ENCODE results near the gene DGKB. TPM values are rescaled to one million over a fixed set of nuclear protein-coding genes. Genes with fewer than 3 reads are reported as not detected.

Gene DGKB
- total and polyA plus RNA-seq, 8 donors = 0.16 to 1.3 (median 0.40) TPM

- peaks cover 0 to 5% (median 0%) of the 10 kb centered on the region in 4 donors for H3K27me3 ChIP-seq
- H3K27ac ChIP-seq = no peak overlapping the region
- intact Hi-C loops (cut with DNase I) = no loop called here
- no peak overlapping the region for H3K4me3 ChIP-seq
- FAIRE-seq = no peak
- DNase-seq = no peak
- H3K36me3 ChIP-seq = no peaks in the 10 kb centered on the region
- ATAC-seq = no peak
- H3K4me1 ChIP-seq = peaks cover 0 to 3% (median 0%) of the 10 kb centered on the region in 3 donors
- WGBS, 2 donors = 76 to 80% methylated on average over 2 of the region's 2 CpGs
- TF ChIP-seq, protein P1, sequence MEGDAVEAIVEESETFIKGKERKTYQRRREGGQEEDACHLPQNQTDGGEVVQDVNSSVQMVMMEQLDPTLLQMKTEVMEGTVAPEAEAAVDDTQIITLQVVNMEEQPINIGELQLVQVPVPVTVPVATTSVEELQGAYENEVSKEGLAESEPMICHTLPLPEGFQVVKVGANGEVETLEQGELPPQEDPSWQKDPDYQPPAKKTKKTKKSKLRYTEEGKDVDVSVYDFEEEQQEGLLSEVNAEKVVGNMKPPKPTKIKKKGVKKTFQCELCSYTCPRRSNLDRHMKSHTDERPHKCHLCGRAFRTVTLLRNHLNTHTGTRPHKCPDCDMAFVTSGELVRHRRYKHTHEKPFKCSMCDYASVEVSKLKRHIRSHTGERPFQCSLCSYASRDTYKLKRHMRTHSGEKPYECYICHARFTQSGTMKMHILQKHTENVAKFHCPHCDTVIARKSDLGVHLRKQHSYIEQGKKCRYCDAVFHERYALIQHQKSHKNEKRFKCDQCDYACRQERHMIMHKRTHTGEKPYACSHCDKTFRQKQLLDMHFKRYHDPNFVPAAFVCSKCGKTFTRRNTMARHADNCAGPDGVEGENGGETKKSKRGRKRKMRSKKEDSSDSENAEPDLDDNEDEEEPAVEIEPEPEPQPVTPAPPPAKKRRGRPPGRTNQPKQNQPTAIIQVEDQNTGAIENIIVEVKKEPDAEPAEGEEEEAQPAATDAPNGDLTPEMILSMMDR (IDR thresholded peaks at IDR 0.05) = no peak
- no peaks in the 10 kb centered on the region for H3K9me3 ChIP-seq
Measured at GRCh38 chr7:14630048-14630447, 272.5 kb downstream of the DGKB start.

- H3K4me1 ChIP-seq = peaks cover 0 to 3% (median 0%) of the 10 kb centered on the region in 3 donors
- H3K36me3 ChIP-seq = no peaks in the 10 kb centered on the region
- 89 to 97% methylated on average over 1 of the region's 1 CpG for WGBS, 2 donors
- DNase-seq (no peak), FAIRE-seq (no peak), ATAC-seq (no peak)
- H3K27me3 ChIP-seq = peaks cover 0 to 5% (median 0%) of the 10 kb centered on the region in 4 donors
- no peak overlapping the region for H3K27ac ChIP-seq
- H3K4me3 ChIP-seq = no peak overlapping the region
- TF ChIP-seq, protein P1 (IDR thresholded peaks at IDR 0.05) = no peak
- no peaks in the 10 kb centered on the region for H3K9me3 ChIP-seq
- intact Hi-C loops (cut with DNase I) = no loop called here
Measured at GRCh38 chr7:14628516-14628915, 274.0 kb downstream of the DGKB start.

GRCh38 chr7:14626076-14626475 lies 276.5 kb downstream of the DGKB start:
- ATAC-seq = peak in 1 of 4 donors; percentile 50
- peaks cover 0 to 5% (median 0%) of the 10 kb centered on the region in 4 donors for H3K27me3 ChIP-seq
- no peak for FAIRE-seq
- no peaks in the 10 kb centered on the region for H3K9me3 ChIP-seq
- TF ChIP-seq, protein P1 (IDR thresholded peaks at IDR 0.05) = no peak
- intact Hi-C loops (cut with DNase I) = no loop called here
- peaks cover 0 to 3% (median 0%) of the 10 kb centered on the region in 3 donors for H3K4me1 ChIP-seq
- peak in 1 of 6 donors; percentile 11 for DNase-seq
- 34 to 48% methylated on average over 4 of the region's 4 CpGs for WGBS, 2 donors
- H3K4me3 ChIP-seq = no peak overlapping the region
- H3K36me3 ChIP-seq = no peaks in the 10 kb centered on the region
- no peak overlapping the region for H3K27ac ChIP-seq

DNA sequence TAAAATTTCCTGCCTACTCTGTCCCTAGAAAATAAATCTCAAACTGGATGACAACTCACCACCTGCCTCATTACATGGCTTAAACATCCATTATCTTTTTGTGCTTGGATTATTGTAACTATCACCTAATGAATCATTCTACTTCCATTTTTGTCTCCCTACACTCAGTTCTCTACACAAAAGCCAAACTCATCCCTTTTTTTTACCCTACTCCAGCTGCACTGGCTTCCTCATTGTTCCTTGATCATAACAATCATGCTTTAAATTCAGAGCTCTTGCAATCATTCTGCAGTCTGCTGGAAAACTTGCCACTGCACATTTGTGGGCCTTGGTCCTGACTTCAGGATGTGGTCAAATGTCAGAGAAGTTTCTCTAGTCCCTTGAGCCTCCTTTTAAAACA lies 280.0 kb downstream of the DGKB start:
- TF ChIP-seq, protein P1 (IDR thresholded peaks at IDR 0.05) = no peak
- DNase-seq = no peak
- Histone ChIP-seq H3K9me3 (no peaks in the 10 kb centered on the region), H3K27ac (no peak overlapping the region), H3K4me3 (no peak overlapping the region), H3K4me1 (peaks cover 0 to 3% (median 0%) of the 10 kb centered on the region in 3 donors), H3K27me3 (no peaks in the 10 kb centered on the region), H3K36me3 (no peaks in the 10 kb centered on the region)
- no peak for FAIRE-seq
- ATAC-seq = no peak
- intact Hi-C loops (cut with DNase I) = no loop called here

- ATAC-seq (no peak), FAIRE-seq (no peak), DNase-seq (no peak)
- Histone ChIP-seq H3K9me3 (no peaks in the 10 kb centered on the region), H3K4me3 (no peak overlapping the region), H3K4me1 (no peaks in the 10 kb centered on the region), H3K27ac (no peak overlapping the region), H3K36me3 (no peaks in the 10 kb centered on the region), H3K27me3 (no peaks in the 10 kb centered on the region)
- TF ChIP-seq, protein P1 (IDR thresholded peaks at IDR 0.05) = no peak
- intact Hi-C loops (cut with DNase I) = no loop called here
Measured at GRCh38 chr7:14606101-14606500, 296.4 kb downstream of the DGKB start.
